ENCODE data around the gene ZIK1.

Gene ZIK1
- total RNA-seq = 1.5 to 8.9 (median 5.0) reads per million in 17 experiments

DNA sequence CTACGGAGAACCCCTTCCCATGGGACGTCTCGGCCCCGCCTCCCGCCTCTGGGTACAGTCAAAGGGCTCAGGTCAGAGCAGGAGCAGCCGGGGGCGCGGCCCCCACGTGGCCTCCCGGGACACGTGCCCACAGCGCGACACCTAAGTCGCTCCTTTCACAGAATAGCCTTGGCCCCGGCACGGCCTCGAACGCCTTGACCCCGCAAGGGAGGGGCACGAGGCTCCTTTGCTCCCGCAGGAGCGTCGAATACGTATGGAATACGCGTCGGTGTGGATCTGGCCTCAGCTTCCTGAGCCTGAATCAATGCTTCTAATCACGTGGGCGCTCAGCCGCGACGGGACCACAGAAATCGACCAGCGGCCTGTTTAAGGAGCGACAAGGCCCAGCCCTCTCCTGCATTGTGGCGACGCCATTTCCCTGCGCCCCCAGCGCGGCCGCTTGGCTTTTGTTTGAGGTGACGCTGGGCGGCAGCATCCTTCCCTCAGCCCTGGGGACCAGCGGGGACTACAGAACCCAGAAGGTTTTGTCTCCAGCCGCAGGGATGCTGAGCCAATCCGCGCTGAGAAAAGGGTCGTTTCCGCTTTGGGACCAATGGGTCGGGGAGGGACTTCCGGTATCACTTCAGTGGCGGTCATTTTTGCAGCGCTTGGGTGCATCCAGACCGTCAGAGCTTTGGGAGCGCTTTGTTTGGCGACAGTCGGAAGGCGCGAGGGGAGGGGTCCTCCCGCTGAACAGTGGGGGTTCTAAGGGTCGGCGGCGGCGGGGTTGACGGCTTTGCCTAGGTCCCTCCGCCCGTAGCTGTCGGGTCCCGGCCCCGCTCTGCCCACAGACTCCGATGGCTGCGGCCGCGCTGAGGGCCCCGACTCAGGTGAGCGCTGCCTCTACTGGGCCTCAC is at the start of gene ZIK1:
TSS of gene ZIK1 (plus strand) at position 625 of the 896 bp plus-strand sequence. CDS start at position 837, 212 bp downstream.
- peak; percentile 91 to 95 (median 93) for DNase-seq

DNA sequence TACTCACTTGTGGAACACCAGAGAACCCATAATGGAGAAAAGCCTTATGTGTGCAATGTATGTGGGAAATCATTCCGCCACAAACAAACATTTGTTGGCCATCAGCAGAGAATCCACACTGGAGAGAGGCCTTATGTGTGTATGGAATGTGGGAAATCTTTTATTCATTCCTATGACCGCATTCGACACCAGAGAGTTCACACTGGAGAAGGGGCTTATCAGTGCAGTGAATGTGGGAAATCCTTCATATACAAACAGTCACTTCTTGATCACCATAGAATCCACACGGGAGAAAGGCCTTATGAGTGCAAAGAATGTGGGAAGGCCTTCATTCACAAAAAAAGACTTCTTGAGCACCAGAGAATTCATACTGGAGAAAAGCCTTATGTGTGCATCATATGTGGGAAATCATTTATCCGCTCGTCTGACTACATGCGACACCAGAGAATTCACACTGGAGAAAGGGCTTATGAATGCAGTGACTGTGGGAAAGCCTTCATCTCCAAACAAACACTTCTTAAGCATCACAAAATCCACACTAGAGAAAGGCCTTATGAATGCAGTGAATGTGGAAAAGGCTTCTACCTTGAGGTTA is 45.9 kb upstream of the ZIK1 start:
- DNase-seq = no peak

DNA sequence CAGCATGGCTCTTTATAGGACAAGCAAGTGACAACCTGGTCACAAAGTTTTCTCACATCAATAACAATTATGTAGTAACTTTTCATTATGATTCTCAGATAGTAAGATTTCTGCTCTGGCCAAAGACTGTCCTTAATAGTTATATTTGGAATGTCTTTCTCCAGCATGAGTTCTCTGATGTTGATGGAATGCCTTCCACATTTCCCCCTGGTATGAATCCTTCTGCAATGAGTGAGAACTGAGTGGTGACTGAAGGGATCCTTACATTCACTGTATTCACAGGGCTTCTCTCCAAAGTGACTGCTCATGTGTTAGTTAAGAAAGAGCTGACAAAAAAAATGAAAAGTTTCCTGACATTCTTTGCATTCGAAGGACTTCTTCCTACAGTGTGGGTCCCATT is 37.4 kb upstream of the ZIK1 start:
- DNase-seq = no peak

DNA sequence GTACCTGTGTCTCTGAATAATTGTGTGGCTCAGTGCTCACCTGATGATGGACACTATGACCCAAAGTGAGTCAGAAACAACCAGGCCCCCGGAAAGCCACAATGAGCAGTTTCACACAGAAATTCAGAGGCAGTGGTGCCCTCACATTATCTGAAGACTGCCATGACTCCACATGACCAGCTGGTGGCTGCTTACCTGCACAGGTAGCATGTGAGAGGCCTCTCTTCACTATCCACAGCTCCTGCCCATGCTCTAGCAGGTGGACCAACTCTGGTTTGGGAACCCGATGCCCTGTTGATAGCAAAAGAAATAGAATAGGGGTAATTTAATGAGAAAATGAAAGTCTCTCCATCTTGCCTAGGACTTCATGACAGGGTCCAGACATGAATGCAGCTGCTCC is 31.5 kb upstream of the ZIK1 start:
- no peak for DNase-seq

DNA sequence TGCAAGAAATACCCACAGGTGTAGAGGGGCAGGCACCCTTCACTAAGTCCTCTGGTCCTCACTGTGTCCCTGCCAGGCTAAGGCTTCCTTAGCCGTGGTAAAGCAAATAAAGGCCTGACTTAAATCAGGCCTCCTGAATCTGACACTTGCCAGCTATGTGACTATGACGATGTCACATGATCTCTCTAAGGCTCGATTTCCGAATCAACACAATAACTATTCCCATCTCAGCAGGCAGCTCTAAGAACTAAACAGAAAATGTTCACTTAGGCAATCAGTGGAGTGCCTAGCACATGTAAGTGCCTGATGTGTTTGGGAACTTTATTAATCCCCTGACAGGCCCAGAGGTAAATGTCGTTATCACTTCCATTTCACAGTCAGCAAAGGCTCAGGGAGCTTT is 26.3 kb upstream of the ZIK1 start:
- no peak for DNase-seq

DNA sequence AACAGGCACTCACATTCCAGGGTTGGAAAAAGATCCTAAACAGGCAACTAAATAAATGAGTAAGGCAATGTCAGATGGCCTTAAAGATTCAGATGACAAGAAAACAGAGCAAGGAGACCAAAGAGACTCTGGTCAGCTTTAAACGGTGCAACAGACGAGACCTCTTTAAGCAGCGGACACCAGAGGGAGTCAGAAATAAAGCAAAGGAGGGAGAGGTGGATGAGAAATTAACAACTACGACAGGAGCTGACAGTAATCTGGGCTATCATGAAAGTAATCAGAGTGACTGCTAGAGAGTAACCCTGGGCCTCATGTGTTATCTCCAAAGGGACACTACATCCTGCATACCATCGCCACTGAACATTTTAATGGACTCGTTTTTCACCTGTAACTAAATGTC is 25.4 kb upstream of the ZIK1 start:
- DNase-seq = no peak

DNA sequence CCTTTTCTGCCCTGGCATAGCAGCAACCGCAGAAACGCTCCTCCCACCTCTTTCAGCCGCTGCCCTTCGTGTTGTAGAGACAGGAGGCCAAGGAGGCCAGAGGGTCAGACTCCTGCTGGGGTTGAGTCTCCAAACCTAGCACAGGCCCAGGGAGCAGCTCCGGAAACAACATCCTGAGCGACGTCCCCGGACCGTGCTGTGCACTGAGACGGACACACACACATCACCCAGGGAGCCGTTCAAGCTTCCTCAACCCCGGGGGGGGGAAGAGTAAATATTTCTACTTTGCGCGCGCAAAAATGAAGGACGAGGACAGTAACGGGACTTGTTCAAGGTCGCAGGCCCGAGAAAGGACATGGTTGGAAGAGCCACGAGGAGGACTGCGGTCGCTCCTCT is 24.9 kb upstream of the ZIK1 start:
- DNase-seq = peak in 3 of 4 experiments; percentile 3 to 21 (median 14)

DNA sequence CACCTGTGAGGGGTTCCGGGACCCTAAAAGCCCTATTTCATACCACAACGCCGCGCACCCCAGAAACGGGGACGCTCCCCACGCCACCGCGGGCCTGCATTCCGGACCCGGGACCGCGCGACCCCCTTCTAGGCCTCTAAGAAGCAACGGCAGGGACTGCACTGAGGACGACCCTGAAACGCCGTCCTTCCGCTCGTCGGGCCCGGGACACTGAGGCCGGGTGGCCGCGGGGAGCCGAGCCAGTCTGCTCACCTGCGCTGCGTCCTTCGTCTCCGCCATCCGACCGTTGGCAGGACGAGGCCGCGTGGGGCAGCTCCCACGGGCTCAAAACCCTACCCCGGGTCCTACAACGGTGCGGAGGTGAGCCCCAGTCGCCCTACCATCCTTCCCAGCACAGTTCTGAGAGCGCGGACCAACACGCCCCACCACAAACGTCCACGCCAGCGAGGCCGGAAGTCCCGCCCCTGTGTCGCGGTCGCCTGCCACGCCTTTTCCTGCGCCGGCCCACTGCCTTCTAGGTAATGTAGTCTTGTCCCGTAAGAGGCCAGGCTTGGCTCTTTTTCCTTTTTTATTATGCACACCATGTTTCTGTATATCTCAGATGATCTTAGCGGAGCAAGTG is 24.4 kb upstream of the ZIK1 start, which contains the start of gene ZNF550:
TSS of gene ZNF550 (minus strand) at position 460 of the 622 bp plus-strand sequence. CDS start at position 279, 181 bp downstream.
- DNase-seq = peak; percentile 89 to 95 (median 92)

DNA sequence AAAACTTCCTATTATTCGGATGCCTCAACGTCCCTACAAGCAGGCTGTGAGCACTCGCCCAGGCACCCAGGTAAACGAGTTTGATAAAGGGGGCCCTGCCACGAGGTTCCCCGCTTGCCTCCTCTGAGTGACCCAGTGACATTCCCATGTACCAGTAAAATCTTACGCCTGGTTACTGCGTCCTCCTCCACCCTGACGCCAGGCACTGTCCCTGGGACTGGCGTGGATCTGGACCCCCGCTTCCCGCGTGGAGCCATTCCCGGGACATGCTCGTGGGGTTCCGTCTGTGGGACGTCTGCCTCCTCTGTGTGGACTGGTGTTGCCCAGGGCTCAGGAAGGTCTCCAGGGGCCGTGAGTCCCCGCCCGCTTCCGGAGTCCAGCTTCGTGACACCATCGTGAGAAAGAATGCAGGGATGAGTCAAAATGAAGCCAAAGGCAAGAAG is 23.9 kb upstream of the ZIK1 start:
- DNase-seq = no peak

DNA sequence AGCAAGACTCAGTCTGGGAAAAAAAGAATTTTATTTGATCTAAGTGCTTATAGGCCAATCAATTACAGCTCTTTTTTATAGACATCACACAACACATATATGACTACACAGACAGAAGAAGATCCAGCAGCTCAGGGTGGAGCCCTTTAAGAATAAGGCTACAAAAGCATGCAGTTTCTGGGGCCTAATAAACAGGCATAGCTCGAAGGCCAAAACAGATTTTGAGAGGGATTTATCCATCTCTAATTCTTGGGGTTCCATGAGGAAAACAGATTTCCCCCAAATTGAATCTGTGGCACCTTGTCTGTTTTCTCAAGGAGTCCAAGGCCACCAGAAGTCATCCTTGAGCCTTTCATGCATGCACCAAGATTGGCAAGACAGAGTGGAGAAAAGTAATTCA is 20.4 kb upstream of the ZIK1 start:
- no peak for DNase-seq

DNA sequence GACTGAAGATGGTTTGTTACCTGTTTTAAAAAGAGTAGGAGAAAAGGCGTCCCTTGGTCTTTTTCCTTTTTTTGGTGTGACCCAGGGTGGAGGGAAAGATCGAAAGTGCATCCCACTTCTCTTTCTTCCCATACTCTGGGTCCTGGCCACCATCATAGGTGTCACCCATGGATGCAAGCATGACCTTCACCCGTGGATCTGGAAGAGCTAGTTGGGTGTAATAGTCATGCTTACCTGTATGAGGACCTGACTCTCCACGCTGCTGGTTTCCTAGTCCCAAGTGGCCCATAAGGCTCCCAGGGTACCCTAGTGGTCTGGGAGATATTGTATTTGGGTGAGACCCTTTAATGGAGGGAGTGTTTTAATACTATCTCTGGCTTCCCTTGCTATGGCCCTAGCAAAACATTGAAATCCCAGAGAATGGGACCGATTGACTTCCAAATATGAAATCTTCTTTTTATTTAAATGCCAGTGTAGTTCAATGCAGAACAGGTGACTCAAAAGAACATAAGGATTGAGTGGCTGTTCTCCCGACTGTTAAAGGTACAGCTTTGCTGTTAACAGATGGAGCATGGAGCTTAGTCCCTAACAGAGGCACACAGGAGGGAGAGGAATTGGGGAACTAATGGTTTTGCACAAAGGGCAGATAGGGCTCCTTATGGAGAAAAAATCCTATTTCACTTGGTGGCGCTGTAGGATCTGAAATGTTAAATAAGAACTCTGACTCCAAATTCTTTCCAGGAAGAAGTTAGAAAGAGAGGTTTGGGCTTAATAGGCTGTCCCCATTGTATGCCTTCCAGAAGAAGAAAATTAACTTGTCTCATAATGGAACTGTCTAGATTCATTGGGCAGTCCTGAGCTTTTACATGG is 17.3 kb upstream of the ZIK1 start:
- peak; percentile 20 to 68 (median 44) for DNase-seq

DNA sequence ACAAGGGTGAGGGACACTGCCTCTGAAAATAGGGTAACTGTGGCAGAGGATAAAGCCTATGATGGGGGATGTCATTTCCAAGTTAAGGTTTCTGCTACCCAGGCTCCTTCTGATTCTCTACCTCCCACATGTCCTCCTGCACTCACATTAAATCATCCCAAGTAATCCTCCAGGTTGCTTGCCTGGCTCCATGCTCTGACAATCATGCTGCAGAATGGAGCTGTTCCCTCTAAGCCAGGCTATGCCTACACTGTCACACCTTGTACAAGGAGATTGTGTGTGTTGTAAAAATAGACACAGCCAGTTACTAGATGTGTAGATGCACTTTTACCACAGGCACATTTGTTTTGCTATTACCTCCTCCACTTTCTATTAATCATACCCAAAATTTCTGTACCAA is 13.2 kb upstream of the ZIK1 start:
- no peak for DNase-seq

DNA sequence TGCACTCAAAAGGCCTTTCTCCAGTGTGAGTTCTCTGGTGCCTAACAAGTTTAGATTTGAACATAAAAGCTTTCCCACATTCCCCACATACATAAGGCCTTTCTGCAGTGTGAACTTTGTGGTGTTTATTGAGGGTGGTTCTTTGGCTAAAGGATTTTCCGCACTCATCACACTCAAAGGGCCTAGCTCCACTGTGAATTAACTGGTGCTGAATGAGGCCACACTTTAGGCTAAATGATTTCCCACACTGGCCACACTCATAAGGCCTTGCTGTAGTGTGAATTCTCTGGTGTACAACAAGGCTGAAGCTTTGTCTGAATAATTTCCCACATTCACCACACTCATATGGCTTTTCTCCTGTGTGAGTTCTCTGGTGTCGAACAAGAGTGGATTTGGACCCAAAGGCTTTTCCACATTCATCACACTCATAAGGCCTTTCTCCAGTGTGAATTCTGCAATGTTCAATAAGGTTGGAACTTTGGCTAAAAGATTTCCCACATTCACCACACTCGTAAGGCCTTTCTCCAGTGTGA is 11.5 kb upstream of the ZIK1 start:
- no peak for DNase-seq

DNA sequence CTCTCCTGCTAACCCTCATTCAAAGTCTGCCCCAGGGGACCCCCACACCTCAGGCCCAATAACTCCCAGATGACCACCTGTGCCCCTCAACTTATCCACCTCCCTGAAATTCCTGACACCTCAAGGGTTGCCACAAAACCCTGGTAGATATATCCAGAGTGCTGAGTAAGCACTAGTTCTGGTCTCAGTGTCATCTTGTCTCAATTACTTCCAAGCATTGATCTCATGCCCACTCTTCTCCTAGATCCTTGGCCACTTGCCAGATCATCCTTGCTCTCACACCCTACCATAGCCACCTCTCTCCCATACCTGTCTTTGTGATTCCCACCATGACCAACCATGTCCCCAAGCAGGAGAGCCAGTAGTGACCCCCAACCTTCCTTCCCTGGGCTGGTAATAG is 7.3 kb upstream of the ZIK1 start:
- DNase-seq = no peak

DNA sequence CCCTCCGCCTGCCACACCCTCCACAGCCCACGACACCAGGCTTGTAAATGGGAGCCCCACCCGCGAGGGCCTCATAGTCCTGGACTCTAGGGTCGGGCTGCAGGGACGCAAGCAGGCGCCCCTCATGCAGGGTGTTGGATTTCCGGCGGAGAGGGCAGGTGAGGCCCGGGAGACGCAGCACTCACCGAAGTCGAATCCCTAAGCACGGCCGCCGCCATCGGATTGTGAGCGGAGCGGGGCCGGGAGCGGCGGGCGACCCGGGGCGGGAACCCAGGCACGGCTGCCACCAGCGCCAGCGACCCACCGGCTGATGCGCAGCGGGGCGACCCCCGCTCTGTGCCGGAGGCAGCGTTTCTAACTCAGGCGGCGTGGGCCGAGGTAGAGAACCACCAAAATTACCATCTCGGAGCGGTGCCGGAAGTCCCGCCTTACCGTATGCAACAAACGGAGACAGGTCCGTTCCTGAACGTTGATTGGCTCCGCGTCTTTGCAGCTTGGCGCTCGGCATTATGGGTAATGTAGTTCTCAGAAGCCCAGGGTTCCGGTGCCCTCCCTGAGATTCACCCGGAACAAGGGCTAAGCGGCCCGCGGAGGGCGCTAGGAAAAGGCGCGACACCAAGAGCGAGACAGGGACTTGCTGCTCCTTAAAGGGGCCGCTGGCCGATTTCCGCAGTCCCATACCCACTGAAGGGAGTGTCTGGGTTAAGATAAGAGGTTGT is 5.3 kb upstream of the ZIK1 start, which contains the start of gene ZNF416:
TSS of gene ZNF416 (minus strand) at position 425 of the 719 bp plus-strand sequence. CDS start at position 218, 207 bp downstream.
- DNase-seq = peak; percentile 98 to 99 (median 98)

DNA sequence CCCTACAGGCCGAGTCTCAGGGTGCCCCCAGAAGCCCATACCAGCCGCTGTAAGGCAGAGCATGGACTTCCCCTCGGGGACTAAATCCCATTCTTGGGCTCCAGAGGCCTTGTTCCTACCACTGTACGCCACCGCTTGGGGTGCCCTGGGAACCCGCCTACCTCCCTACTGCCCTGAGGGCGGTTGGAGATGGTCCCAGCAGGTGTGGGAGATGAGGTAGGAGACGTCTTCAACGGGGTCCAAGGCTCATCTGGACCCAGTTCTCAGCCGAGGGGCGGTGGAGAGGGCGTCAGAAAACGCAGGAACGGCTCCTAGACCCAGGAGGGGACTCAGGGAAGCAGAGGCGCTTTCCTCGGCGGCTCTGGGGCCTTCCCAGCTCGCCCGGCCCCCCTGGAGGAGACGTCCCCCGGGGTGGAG is 833 bp upstream of the ZIK1 start:
- DNase-seq = no peak

DNA sequence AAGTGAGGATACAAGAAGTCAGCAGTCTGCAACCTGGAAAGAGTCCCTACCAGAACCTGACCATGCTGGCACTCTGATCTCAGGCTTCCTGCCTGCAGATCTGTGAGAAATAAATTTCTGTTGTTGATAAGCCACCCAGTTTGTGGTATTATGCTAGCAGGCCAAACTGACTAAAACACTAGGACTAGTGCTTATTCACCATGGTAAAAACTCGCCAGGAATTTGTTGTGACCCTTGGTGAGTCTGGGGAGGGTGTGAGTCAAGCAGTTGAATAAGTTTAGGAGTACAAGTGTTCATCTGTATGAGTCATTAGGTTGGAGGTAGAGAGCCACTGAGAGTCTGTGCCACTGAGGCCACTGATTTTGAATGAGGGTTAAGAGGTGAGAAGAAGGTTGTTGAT is 3.6 kb downstream of the ZIK1 start:
- no peak for DNase-seq

DNA sequence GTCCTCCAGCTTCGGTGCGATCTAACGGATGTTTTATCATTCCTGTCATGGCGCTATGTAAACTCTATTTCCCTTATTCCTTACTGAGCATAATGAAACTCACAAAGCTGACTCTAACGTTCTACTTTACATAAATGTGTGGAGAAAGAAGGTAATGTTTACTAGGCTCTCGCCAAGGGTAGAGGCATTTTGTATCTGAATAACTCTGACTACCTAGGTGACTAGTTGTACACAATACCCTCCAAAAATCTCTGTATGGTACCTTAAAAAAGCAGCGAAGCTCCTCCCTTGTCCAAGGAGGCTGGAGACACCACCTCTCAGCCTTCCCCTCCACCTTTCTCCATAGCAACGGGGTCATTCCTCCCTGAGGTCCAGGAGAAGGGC is 15.4 kb downstream of the ZIK1 start:
- no peak for DNase-seq

DNA sequence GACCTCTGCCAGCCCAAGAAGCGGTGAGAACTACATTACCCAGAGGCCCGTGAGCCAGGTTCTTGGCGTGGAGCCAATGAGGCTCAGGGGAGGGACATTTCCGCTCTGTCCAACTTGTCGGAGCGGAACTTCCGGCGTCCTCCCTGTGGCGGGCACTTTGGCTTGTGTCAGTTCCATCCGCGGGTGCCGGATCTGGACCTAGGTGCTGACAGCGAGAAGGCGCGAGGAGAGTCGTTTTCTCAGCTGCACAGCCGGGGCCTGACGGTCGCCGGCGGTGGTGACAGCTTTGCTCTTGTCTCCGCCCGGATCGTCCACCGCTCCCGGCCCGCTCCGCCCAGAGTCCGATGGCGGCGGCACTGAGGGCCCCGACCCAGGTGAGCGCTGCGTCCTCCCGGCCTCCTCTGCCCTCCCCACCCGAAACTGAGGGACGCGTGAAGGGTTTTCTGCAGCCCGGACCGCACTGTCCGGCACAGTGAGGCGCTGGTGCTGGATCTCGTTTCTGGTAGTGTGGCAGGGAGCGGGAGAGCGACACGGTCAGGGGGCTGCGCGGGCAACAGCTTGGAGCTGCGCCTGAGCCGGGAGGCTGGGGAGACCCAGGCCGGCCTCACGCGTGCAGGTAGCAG is 15.9 kb downstream of the ZIK1 start, which contains the start of gene ZNF530:
TSS of gene ZNF530 (plus strand) at position 125 of the 623 bp plus-strand sequence. CDS start 4,461 bp downstream, outside the sequence.
- DNase-seq = peak; percentile 96 to 99 (median 97)

DNA sequence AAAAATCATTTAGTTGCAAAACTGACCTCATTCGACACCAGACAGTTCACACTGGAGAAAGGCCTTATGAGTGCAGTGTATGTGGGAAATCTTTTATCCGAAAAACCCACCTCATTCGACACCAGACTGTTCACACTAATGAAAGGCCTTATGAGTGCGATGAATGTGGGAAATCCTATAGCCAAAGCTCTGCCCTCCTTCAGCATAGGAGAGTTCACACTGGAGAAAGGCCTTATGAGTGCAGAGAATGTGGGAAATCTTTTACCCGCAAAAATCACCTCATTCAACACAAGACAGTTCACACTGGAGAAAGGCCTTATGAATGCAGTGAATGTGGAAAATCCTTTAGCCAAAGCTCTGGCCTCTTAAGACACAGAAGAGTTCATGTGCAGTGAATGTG is 23.0 kb downstream of the ZIK1 start:
- no peak for DNase-seq

DNA sequence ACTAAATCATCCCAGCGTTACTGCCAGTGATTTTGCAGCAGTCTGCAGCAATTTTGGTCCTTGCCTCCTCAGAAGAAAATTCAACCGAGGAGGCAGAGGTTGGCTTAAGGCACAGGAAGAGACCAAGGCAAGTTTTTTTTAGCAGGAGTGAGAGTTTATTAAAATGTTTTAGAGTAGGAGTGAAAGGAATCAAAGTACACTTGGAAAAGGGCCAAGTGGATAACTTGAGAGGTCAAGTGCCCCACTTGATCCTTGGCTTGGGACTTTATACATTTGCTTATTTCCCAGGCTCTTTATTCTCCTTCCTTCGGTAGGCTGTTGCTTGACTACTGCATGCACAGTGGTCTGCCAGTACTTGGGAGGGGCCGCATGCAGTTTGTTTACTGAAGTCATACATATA is 27.2 kb downstream of the ZIK1 start:
- DNase-seq = no peak

All from suppressor macrophage (primary cell).